Esophagus muscularis mucosa (tissue), 4 donors: ENCODE measurements around the gene BAZ2B.
"Not testable (repeated sequence)": the region's sequence is repeated elsewhere in the genome, so short reads cannot be mapped to it uniquely, and the experiment has no call there.

Source experiments
- EP300 ChIP-seq: sonication (generic); formaldehyde crosslinking; IDR thresholded peaks from one replicate; pipeline ENCODE4 v1.6.1; 2017; ENCODE audit warnings: antibody characterized with exemption
- POLR2A ChIP-seq: fragments of 450-650 bp; IDR thresholded peaks from one replicate; pipeline ENCODE4 v1.6.1; 2017; ENCODE audit warnings: antibody characterized with exemption, moderate library complexity, mild to moderate bottlenecking, low read depth
- POLR2AphosphoS5 ChIP-seq, 2 donors: sonication (generic); formaldehyde crosslinking; IDR thresholded peaks; one replicate each; pipeline ENCODE4 v1.6.1; 2017; ENCODE audit warnings: antibody characterized with exemption in 2 of 2
- TF ChIP-seq, protein P1 (sequence below), 3 experiments: fragments of 200-600 bp in 2 of 3; fragments of 450-650 bp in 1 of 3; sonication (generic) in 2 of 3; IDR thresholded peaks; one replicate each; pipeline ENCODE4 v1.5.1; 2017 to 2019; ENCODE audit warnings: antibody characterized with exemption in 3 of 3, mild to moderate bottlenecking in 2 of 3, moderate library complexity in 1 of 3

DNA sequence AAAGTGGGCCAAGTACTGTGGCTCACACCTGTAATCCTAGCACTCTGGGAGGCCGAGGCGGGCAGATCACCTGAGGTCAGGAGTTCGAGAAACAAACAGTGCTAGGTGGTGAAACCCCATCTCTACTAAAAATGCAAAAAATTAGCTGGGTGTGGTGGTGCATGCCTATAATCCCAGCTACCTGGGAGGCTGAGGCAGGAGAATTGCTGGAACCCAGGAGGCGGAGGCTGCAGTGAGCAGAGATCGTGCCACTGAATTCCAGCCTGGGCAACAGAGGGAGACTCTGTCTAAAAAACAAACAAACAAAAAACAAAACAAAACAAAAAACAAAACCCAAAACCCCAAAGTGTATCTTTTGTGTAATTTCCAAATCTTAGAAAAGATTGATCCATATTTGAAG, 214.2 kb downstream of the BAZ2B start:
- TF ChIP-seq, protein P1, sequence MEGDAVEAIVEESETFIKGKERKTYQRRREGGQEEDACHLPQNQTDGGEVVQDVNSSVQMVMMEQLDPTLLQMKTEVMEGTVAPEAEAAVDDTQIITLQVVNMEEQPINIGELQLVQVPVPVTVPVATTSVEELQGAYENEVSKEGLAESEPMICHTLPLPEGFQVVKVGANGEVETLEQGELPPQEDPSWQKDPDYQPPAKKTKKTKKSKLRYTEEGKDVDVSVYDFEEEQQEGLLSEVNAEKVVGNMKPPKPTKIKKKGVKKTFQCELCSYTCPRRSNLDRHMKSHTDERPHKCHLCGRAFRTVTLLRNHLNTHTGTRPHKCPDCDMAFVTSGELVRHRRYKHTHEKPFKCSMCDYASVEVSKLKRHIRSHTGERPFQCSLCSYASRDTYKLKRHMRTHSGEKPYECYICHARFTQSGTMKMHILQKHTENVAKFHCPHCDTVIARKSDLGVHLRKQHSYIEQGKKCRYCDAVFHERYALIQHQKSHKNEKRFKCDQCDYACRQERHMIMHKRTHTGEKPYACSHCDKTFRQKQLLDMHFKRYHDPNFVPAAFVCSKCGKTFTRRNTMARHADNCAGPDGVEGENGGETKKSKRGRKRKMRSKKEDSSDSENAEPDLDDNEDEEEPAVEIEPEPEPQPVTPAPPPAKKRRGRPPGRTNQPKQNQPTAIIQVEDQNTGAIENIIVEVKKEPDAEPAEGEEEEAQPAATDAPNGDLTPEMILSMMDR (IDR thresholded peaks at IDR 0.05): not testable (repeated sequence)
- not testable (repeated sequence) for TF ChIP-seq POLR2A; EP300; POLR2AphosphoS5 (IDR thresholded peaks at IDR 0.05)
